Left ventricle myocardium inferior (tissue), 1 donor: ENCODE measurements around the gene NLGN1. TPM values are rescaled to one million over a fixed set of nuclear protein-coding genes. Genes with fewer than 3 reads are reported as not detected.

Experiments used
- DNase-seq: peaks from one replicate; pipeline ENCODE4 v3.0.0-alpha.2; 2020
- H3K27ac ChIP-seq: fragments of 200-600 bp; replicated peaks from 2 replicates; pipeline ENCODE4 v1.8.0; 2021
- H3K27me3 ChIP-seq: fragments of 200-600 bp; 2 replicates; pipeline ENCODE4 v1.8.0; 2021; ENCODE audit warnings: low read depth
- H3K36me3 ChIP-seq: fragments of 200-600 bp; 2 replicates; pipeline ENCODE4 v1.8.0; 2021
- H3K4me1 ChIP-seq: fragments of 200-600 bp; 2 replicates; pipeline ENCODE4 v1.8.0; 2021
- H3K4me3 ChIP-seq: fragments of 200-600 bp; 2 replicates; pipeline ENCODE4 v1.8.0; 2021; ENCODE audit warnings: mild to moderate bottlenecking, moderate library complexity
- H3K9me3 ChIP-seq: fragments of 200-600 bp; replicated peaks from 2 replicates; pipeline ENCODE4 v1.8.0; 2021
- intact Hi-C: fragments of 100-400 bp; cut with micrococcal nuclease; formaldehyde crosslinking; loops from one replicate; pipeline ENCODE4 v1.11.0; 2022
- total RNA-seq: library from RNA; stranded (reverse); fragmentation: NEBNext Ultra II Directional; extraction: Animal tissue kit (Norgen Biotek cat#: 25700); gene quantifications from one replicate; pipeline ENCODE4 v1.2.1, GENCODE V29; 2021
- TF ChIP-seq, protein P1 (sequence below): fragments of 200-600 bp; IDR thresholded peaks from 2 replicates; pipeline ENCODE4 v1.8.0; 2021; ENCODE audit warnings: antibody characterized with exemption, mild to moderate bottlenecking, borderline replicate concordance
- donor health status: DM: no; HTN: yes; CAD: no; lungs with severe emphysema.

Gene NLGN1
- total RNA-seq, 1 donor from 2014 or later, result 13.7 TPM

DNA sequence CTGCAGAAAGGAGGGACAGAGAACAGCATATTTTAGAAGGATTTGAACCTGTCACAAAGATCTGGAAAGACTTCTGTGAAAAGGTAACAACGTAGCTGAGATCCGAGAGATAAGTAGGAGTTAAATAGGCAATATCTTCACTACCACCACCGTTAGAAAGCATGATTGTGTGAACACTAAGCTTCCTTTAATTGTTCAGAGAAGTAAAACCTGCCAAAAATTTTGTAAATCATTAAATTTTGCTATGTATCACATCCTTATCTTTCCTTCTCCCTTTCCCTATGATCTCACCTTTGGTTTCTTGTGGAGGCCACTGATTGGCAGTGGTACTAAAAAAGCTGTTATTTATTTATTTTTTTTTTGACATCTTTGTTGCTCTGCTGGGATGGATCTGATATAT, 346.9 kb downstream of the NLGN1 start:
- Histone ChIP-seq H3K9me3 (no peaks in the 10 kb centered on the region), H3K27ac (no peak overlapping the region), H3K4me3 (no peak overlapping the region), H3K4me1 (no peaks in the 10 kb centered on the region), H3K27me3 (no peaks in the 10 kb centered on the region), H3K36me3 (no peaks in the 10 kb centered on the region)
- TF ChIP-seq, protein P1, sequence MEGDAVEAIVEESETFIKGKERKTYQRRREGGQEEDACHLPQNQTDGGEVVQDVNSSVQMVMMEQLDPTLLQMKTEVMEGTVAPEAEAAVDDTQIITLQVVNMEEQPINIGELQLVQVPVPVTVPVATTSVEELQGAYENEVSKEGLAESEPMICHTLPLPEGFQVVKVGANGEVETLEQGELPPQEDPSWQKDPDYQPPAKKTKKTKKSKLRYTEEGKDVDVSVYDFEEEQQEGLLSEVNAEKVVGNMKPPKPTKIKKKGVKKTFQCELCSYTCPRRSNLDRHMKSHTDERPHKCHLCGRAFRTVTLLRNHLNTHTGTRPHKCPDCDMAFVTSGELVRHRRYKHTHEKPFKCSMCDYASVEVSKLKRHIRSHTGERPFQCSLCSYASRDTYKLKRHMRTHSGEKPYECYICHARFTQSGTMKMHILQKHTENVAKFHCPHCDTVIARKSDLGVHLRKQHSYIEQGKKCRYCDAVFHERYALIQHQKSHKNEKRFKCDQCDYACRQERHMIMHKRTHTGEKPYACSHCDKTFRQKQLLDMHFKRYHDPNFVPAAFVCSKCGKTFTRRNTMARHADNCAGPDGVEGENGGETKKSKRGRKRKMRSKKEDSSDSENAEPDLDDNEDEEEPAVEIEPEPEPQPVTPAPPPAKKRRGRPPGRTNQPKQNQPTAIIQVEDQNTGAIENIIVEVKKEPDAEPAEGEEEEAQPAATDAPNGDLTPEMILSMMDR, result no peak
- no peak for DNase-seq
- intact Hi-C loops, result no loop called here

DNA sequence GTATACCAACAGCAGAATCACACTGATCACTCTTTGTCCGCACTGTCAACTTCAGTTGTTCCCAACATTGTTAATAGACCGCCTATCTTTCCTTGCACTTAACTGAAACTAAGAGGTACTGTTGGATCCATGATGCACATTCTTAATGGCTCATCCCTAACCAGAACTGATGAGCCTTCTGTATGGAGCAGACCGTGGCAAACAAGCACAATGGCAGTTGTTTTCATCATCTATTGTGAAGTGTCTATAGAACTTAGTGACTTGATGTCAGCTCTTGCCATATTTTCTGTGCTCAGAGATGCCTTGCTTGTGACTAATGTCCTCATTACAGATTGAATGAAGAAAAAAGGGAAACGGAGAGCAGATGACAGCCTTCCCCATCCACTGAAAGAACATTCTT, 347.4 kb downstream of the NLGN1 start:
- intact Hi-C loops, result no loop called here
- H3K4me1 ChIP-seq, result no peaks in the 10 kb centered on the region
- no peak for DNase-seq
- no peaks in the 10 kb centered on the region for H3K36me3 ChIP-seq
- no peaks in the 10 kb centered on the region for H3K9me3 ChIP-seq
- H3K27me3 ChIP-seq, result no peaks in the 10 kb centered on the region
- no peak overlapping the region for H3K4me3 ChIP-seq
- TF ChIP-seq, protein P1, result no peak
- no peak overlapping the region for H3K27ac ChIP-seq

DNA sequence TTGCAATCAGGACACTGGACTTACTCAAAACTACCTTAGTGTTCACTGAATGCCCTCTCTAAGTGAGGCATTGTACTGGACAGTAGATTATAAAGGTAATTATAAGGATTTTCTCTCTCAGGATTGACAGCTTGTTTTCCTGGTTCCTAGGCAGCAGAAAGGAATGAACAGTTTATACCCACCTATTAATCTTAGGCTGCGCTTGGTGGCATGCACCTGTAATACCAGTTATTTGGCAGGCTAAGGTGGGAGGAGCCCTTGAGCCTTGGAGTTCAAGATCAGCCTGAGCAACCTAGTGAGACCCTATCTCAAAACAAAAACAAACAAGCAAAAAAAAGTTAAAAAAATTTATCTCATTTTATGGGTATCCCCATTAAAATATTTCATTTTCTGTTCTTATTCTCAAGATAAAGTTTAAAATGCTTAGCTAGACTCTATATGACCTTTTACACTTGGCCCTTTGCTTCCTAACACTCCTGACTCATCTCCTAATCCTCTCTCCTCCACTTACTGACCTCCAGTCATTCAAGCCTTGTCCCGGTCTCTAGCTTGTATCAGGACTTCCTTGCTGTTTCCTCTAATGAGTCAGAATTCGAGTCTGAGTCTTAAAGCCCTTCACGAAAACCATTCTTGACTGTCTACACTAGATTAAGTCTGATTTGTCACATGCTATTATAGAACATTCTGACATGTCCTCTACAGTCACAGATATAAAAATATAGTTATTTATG, 348.6 kb downstream of the NLGN1 start:
- intact Hi-C loops, result no loop called here
- Histone ChIP-seq H3K9me3 (no peaks in the 10 kb centered on the region), H3K4me3 (no peak overlapping the region), H3K27me3 (no peaks in the 10 kb centered on the region), H3K4me1 (no peaks in the 10 kb centered on the region), H3K36me3 (no peaks in the 10 kb centered on the region), H3K27ac (no peak overlapping the region)
- TF ChIP-seq, protein P1, result no peak
- no peak for DNase-seq

DNA sequence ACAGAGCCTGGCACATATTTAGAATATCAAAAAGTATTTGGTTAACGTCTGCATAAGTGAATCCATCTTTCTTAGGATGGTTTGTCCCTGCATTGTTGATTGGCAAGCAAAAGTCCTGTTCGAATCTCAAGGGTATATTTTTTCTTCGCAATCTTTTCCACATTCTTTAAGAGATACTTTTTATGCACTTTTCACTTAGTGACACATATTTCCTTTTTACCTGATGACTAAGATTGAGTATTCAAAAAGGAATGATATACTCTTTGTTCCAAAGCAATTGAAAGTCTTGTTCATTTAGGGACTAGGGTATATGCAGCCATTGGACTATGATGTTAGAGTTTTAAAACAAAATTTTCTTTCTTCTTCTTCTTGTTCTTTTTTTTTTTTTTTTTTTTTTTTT, 349.9 kb downstream of the NLGN1 start:
- Histone ChIP-seq H3K9me3 (no peaks in the 10 kb centered on the region), H3K4me3 (no peak overlapping the region), H3K36me3 (no peaks in the 10 kb centered on the region), H3K27me3 (no peaks in the 10 kb centered on the region), H3K4me1 (no peaks in the 10 kb centered on the region), H3K27ac (no peak overlapping the region)
- TF ChIP-seq, protein P1, result no peak
- intact Hi-C loops, result no loop called here
- DNase-seq, result no peak

DNA sequence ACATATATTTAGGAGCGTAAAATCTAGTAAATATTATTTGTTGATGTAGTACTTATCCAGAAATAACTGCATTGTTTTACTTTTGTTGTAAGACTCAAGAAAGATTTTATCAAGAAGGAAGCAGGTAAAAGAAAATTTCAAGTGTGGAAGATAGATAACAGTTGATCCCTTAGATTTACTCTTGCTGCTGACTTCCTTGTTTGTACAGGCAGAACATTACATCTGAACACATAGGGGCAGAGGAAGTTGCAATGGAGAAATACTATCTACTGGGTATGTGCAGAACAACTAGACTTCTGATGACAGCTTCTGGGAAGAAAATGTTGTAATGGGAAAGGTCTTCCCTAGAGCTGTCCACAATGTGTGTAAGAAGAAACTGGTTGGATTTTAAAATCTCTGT, 350.6 kb downstream of the NLGN1 start:
- DNase-seq, result no peak
- Histone ChIP-seq H3K4me3 (no peak overlapping the region), H3K9me3 (no peaks in the 10 kb centered on the region), H3K4me1 (no peaks in the 10 kb centered on the region), H3K27ac (no peak overlapping the region), H3K27me3 (no peaks in the 10 kb centered on the region), H3K36me3 (no peaks in the 10 kb centered on the region)
- TF ChIP-seq, protein P1, result no peak
- intact Hi-C loops, result no loop called here
